ENCODE measurements around the gene KDM4B. TPM values are rescaled to one million over a fixed set of nuclear protein-coding genes. Genes with fewer than 3 reads are reported as not detected.

Gene KDM4B
- total RNA-seq, 2 donors from 2014 or later, result 31.3 to 37.1 TPM

- DNase-seq (peak; percentile 60 to 61), ATAC-seq (replicated peaks in 1 of 2) (peak in 1 of 2 donors; percentile 39)
- no peak overlapping the region for H3K4me3 Mint-ChIP-seq
- H3K9me3 Mint-ChIP-seq, result no peaks in the 10 kb centered on the region
- H3K4me1 Mint-ChIP-seq (ENCODE audit: low read depth), result peaks cover 6% of the 10 kb centered on the region
- no peak overlapping the region for H3K27ac Mint-ChIP-seq
- H3K36me3 Mint-ChIP-seq (ENCODE audit: insufficient read depth in 2 of 2), result no peaks in the 10 kb centered on the region
- peaks cover 9% of the 10 kb centered on the region for H3K27me3 Mint-ChIP-seq (ENCODE audit: low read depth)
Measured at GRCh38 chr19:5170329-5170745, 201.4 kb downstream of the KDM4B start.

- Mint-ChIP-seq H3K27me3 (ENCODE audit: low read depth) (peaks cover 9% of the 10 kb centered on the region), H3K9me3 (no peaks in the 10 kb centered on the region), H3K4me3 (no peak overlapping the region), H3K36me3 (ENCODE audit: insufficient read depth in 2 of 2) (no peaks in the 10 kb centered on the region), H3K4me1 (ENCODE audit: low read depth) (peaks cover 6% of the 10 kb centered on the region), H3K27ac (no peak overlapping the region)
- DNase-seq (no peak), ATAC-seq (replicated peaks in 1 of 2) (no peak)
Measured at GRCh38 chr19:5171711-5172110, 202.8 kb downstream of the KDM4B start.

- peaks cover 9% of the 10 kb centered on the region for H3K27me3 Mint-ChIP-seq (ENCODE audit: low read depth)
- H3K4me1 Mint-ChIP-seq (ENCODE audit: low read depth), result peaks cover 6% of the 10 kb centered on the region
- no peak overlapping the region for H3K27ac Mint-ChIP-seq
- DNase-seq (no peak), ATAC-seq (replicated peaks in 1 of 2) (no peak)
- no peaks in the 10 kb centered on the region for H3K36me3 Mint-ChIP-seq (ENCODE audit: insufficient read depth in 2 of 2)
- no peak overlapping the region for H3K4me3 Mint-ChIP-seq
- no peaks in the 10 kb centered on the region for H3K9me3 Mint-ChIP-seq
Measured at GRCh38 chr19:5172859-5173630, 204.1 kb downstream of the KDM4B start.

GRCh38 chr19:5173993-5174392, 205.1 kb downstream of the KDM4B start:
- Mint-ChIP-seq H3K4me3 (no peak overlapping the region), H3K36me3 (ENCODE audit: insufficient read depth in 2 of 2) (no peaks in the 10 kb centered on the region), H3K4me1 (ENCODE audit: low read depth) (peaks cover 6% of the 10 kb centered on the region), H3K27ac (no peak overlapping the region), H3K9me3 (no peaks in the 10 kb centered on the region), H3K27me3 (ENCODE audit: low read depth) (peaks cover 9% of the 10 kb centered on the region)
- no peak for ATAC-seq (replicated peaks in 1 of 2)
- no peak for DNase-seq

GRCh38 chr19:5177745-5178450, 209.0 kb downstream of the KDM4B start:
- no peak overlapping the region for H3K27ac Mint-ChIP-seq
- no peaks in the 10 kb centered on the region for H3K36me3 Mint-ChIP-seq (ENCODE audit: insufficient read depth in 2 of 2)
- DNase-seq (no peak), ATAC-seq (replicated peaks in 1 of 2) (no peak)
- no peak overlapping the region for H3K4me3 Mint-ChIP-seq
- peaks cover 6% of the 10 kb centered on the region for H3K4me1 Mint-ChIP-seq (ENCODE audit: low read depth)
- H3K27me3 Mint-ChIP-seq (ENCODE audit: low read depth), result no peaks in the 10 kb centered on the region
- H3K9me3 Mint-ChIP-seq, result no peaks in the 10 kb centered on the region

GRCh38 chr19:5178841-5179240, 209.9 kb downstream of the KDM4B start:
- Mint-ChIP-seq H3K9me3 (no peaks in the 10 kb centered on the region), H3K27ac (no peak overlapping the region), H3K4me1 (ENCODE audit: low read depth) (no peaks in the 10 kb centered on the region), H3K36me3 (ENCODE audit: insufficient read depth in 2 of 2) (no peaks in the 10 kb centered on the region), H3K4me3 (no peak overlapping the region), H3K27me3 (ENCODE audit: low read depth) (no peaks in the 10 kb centered on the region)
- ATAC-seq (replicated peaks in 1 of 2) (no peak), DNase-seq (no peak)

- DNase-seq, result no peak
- Mint-ChIP-seq H3K27ac (no peak overlapping the region), H3K9me3 (no peaks in the 10 kb centered on the region), H3K4me3 (no peak overlapping the region), H3K27me3 (ENCODE audit: low read depth) (no peaks in the 10 kb centered on the region), H3K36me3 (ENCODE audit: insufficient read depth in 2 of 2) (no peaks in the 10 kb centered on the region), H3K4me1 (ENCODE audit: low read depth) (no peaks in the 10 kb centered on the region)
- no peak for ATAC-seq (replicated peaks in 1 of 2)
Measured at GRCh38 chr19:5179256-5179655, 210.3 kb downstream of the KDM4B start.

- no peak for DNase-seq
- H3K4me1 Mint-ChIP-seq (ENCODE audit: low read depth), result no peaks in the 10 kb centered on the region
- no peaks in the 10 kb centered on the region for H3K9me3 Mint-ChIP-seq
- ATAC-seq (replicated peaks in 1 of 2), result no peak
- no peaks in the 10 kb centered on the region for H3K27me3 Mint-ChIP-seq (ENCODE audit: low read depth)
- H3K27ac Mint-ChIP-seq, result no peak overlapping the region
- H3K4me3 Mint-ChIP-seq, result no peak overlapping the region
- no peaks in the 10 kb centered on the region for H3K36me3 Mint-ChIP-seq (ENCODE audit: insufficient read depth in 2 of 2)
Measured at GRCh38 chr19:5181329-5181728, 212.4 kb downstream of the KDM4B start.

GRCh38 chr19:5182751-5183150, 213.8 kb downstream of the KDM4B start:
- H3K9me3 Mint-ChIP-seq, result no peaks in the 10 kb centered on the region
- H3K27me3 Mint-ChIP-seq (ENCODE audit: low read depth), result no peaks in the 10 kb centered on the region
- no peak overlapping the region for H3K4me3 Mint-ChIP-seq
- no peaks in the 10 kb centered on the region for H3K4me1 Mint-ChIP-seq (ENCODE audit: low read depth)
- H3K27ac Mint-ChIP-seq, result no peak overlapping the region
- ATAC-seq (replicated peaks in 1 of 2) (no peak), DNase-seq (no peak)
- H3K36me3 Mint-ChIP-seq (ENCODE audit: insufficient read depth in 2 of 2), result no peaks in the 10 kb centered on the region

- H3K36me3 Mint-ChIP-seq (ENCODE audit: insufficient read depth in 2 of 2), result no peaks in the 10 kb centered on the region
Measured at GRCh38 chr19:5183616-5184015, 214.7 kb downstream of the KDM4B start.

GRCh38 chr19:5184930-5185329, 216.0 kb downstream of the KDM4B start:
- Mint-ChIP-seq H3K36me3 (ENCODE audit: insufficient read depth in 2 of 2) (no peaks in the 10 kb centered on the region), H3K9me3 (no peaks in the 10 kb centered on the region)

More at GRCh38 chr19:5183616-5184015, 214.7 kb downstream of the KDM4B start:
- ATAC-seq (replicated peaks in 1 of 2) (no peak), DNase-seq (no peak)
- no peaks in the 10 kb centered on the region for H3K27me3 Mint-ChIP-seq (ENCODE audit: low read depth)
- no peak overlapping the region for H3K27ac Mint-ChIP-seq
- H3K4me1 Mint-ChIP-seq (ENCODE audit: low read depth), result no peaks in the 10 kb centered on the region
- no peaks in the 10 kb centered on the region for H3K9me3 Mint-ChIP-seq
- no peak overlapping the region for H3K4me3 Mint-ChIP-seq

GRCh38 chr19:5186293-5187050, 217.6 kb downstream of the KDM4B start:
- Mint-ChIP-seq H3K9me3 (no peaks in the 10 kb centered on the region), H3K4me1 (ENCODE audit: low read depth) (no peaks in the 10 kb centered on the region), H3K36me3 (ENCODE audit: insufficient read depth in 2 of 2) (no peaks in the 10 kb centered on the region), H3K4me3 (no peak overlapping the region), H3K27ac (no peak overlapping the region), H3K27me3 (ENCODE audit: low read depth) (no peaks in the 10 kb centered on the region)
- DNase-seq, result no peak
- no peak for ATAC-seq (replicated peaks in 1 of 2)

More at GRCh38 chr19:5184930-5185329, 216.0 kb downstream of the KDM4B start:
- Mint-ChIP-seq H3K4me1 (ENCODE audit: low read depth) (no peaks in the 10 kb centered on the region), H3K4me3 (no peak overlapping the region), H3K27me3 (ENCODE audit: low read depth) (no peaks in the 10 kb centered on the region), H3K27ac (no peak overlapping the region)
- DNase-seq, result no peak
- ATAC-seq (replicated peaks in 1 of 2), result no peak
